Natural killer cell (primary cell): ENCODE results near the gene NEU3. TPM values are rescaled to one million over a fixed set of nuclear protein-coding genes. Genes with fewer than 3 reads are reported as not detected.

Source experiments
- ATAC-seq, 3 donors: fragments of 150-1000 bp in 2 of 3; fragments of 200-7000 bp in 1 of 3; cut with Tn5 transposase; 1 replicate in 1 of 3; 2 replicates in 2 of 3; pipeline ENCODE4 v1.10.0; 2021; ENCODE audit warnings: mild to moderate bottlenecking in 2 of 3, moderate library complexity in 2 of 3
- DNase-seq, 2 donors: peaks; one replicate each; pipeline versions ENCODE4 v3.0.0 to v3.0.0-alpha.2; 2013 to 2021; ENCODE audit warnings: mixed read lengths in 1 of 2
- H3K27ac ChIP-seq: one replicate; pipeline ENCODE4 v1.5.1; 2013; ENCODE audit warnings: mild to moderate bottlenecking, low read length
- H3K27me3 ChIP-seq: one replicate; pipeline ENCODE4 v1.6.1; 2013; ENCODE audit warnings: low read length; ENCODE audit not compliant: control insufficient read depth, insufficient read depth
- H3K36me3 ChIP-seq: one replicate; pipeline ENCODE4 v1.6.1; 2013; ENCODE audit warnings: low read length; ENCODE audit not compliant: control insufficient read depth, insufficient read depth
- H3K4me1 ChIP-seq: one replicate; pipeline ENCODE4 v1.6.1; 2013; ENCODE audit warnings: low read length; ENCODE audit not compliant: control insufficient read depth, insufficient read depth
- H3K4me3 ChIP-seq: one replicate; pipeline ENCODE4 v1.5.1; 2013; ENCODE audit warnings: low read length
- H3K9me3 ChIP-seq: one replicate; pipeline ENCODE4 v1.6.1; 2013; ENCODE audit warnings: low read length; ENCODE audit not compliant: control insufficient read depth, insufficient read depth
- H3K27ac Mint-ChIP-seq, 2 donors: one replicate each; pipeline ENCODE4 v1.8.0; 2022; ENCODE audit warnings: mild to moderate bottlenecking in 2 of 2, mixed read lengths in 2 of 2, moderate library complexity in 1 of 2
- H3K27me3 Mint-ChIP-seq, 2 donors: one replicate each; pipeline ENCODE4 v1.8.0; 2022; ENCODE audit warnings: low read depth in 2 of 2, mixed read lengths in 2 of 2
- H3K36me3 Mint-ChIP-seq: one replicate; pipeline ENCODE4 v1.8.0; 2022; ENCODE audit warnings: mixed read lengths
- H3K4me1 Mint-ChIP-seq, 2 donors: one replicate each; pipeline ENCODE4 v1.8.0; 2022; ENCODE audit warnings: mixed read lengths in 2 of 2
- H3K4me3 Mint-ChIP-seq: one replicate; pipeline ENCODE4 v1.8.0; 2022; ENCODE audit warnings: mild to moderate bottlenecking, moderate library complexity, mixed read lengths
- H3K9me3 Mint-ChIP-seq, 2 donors: one replicate each; pipeline ENCODE4 v1.8.0; 2022; ENCODE audit warnings: mixed read lengths in 2 of 2
- WGBS: methylation state at CpG from one replicate; pipeline ENCODE4 v1.1.7; 2013; ENCODE audit warnings: missing lambda C conversion rate; ENCODE audit not compliant: insufficient coverage; 5-methylcytosine and 5-hydroxymethylcytosine counted together
- intact Hi-C: fragments of 100-400 bp; cut with micrococcal nuclease; formaldehyde crosslinking; loops from one replicate; pipeline ENCODE4 v1.14.2; 2022
- total RNA-seq, 4 donors: library from RNA; stranded (reverse); fragments of 120-200 nt in 1 of 4; gene quantifications; one replicate each; pipeline versions ENCODE4 v1.2.3 to v1.2.4, GENCODE V29; 2013 to 2022
- TF ChIP-seq, protein P1 (sequence below): fragments of 200-600 bp; IDR thresholded peaks from one replicate; pipeline ENCODE4 v1.8.0; 2022; ENCODE audit warnings: antibody characterized with exemption

NEU3 gene
- total RNA-seq, 3 donors from 2014 or later (not counting 1 experiment from before 2014, with no cell fraction given): 16.9 to 24.3 (median 17.5) TPM

DNA sequence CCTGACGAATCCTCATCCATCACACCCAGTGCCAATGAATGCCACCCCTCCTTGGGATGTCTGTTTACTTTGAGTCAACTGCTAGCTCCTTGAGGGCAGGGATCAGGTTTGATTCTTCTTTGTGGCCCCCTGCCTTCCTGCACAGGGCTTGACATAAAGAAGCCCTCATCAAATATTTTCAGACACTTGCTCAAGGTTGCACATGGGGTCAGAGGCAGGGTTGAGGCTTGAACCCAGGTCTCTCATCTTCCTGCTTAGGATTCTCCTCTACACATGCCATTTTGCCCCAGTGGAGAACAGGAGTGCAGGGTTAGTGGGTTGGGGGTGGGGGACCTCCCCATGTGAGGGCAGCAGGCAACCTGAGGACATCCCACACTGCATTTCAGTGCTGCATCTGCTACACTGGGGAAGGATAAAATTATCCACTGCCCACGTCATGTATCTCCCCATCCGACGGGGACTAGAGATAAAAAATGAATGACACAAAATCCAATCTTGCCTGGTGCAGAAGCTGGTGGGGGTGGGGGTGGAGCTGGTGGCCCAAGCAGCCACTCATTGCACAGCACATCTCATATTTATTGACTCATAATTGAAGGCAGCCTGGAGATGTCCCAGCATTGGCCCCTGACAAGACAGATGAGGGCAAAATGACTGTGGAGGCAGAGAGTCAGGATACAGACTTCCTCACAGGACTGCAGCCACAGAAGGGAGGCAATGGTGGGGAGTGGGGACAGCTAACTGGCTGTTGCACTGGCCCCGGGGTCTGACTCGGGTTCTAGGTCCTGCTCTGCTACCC, 41.3 kb downstream of the NEU3 start:
- Histone ChIP-seq H3K27me3 (no peaks in the 10 kb centered on the region), H3K27ac (no peak overlapping the region), H3K4me3 (no peak overlapping the region), H3K4me1 (no peaks in the 10 kb centered on the region), H3K9me3 (no peaks in the 10 kb centered on the region), H3K36me3 (no peaks in the 10 kb centered on the region)
- no peak overlapping the region for H3K4me3 Mint-ChIP-seq
- H3K9me3 Mint-ChIP-seq: no peaks in the 10 kb centered on the region
- DNase-seq (no peak), ATAC-seq (no peak)
- TF ChIP-seq, protein P1, sequence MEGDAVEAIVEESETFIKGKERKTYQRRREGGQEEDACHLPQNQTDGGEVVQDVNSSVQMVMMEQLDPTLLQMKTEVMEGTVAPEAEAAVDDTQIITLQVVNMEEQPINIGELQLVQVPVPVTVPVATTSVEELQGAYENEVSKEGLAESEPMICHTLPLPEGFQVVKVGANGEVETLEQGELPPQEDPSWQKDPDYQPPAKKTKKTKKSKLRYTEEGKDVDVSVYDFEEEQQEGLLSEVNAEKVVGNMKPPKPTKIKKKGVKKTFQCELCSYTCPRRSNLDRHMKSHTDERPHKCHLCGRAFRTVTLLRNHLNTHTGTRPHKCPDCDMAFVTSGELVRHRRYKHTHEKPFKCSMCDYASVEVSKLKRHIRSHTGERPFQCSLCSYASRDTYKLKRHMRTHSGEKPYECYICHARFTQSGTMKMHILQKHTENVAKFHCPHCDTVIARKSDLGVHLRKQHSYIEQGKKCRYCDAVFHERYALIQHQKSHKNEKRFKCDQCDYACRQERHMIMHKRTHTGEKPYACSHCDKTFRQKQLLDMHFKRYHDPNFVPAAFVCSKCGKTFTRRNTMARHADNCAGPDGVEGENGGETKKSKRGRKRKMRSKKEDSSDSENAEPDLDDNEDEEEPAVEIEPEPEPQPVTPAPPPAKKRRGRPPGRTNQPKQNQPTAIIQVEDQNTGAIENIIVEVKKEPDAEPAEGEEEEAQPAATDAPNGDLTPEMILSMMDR: no peak
- no peak overlapping the region for H3K27ac Mint-ChIP-seq
- 96% methylated on average over 1 of the region's 6 CpGs for WGBS
- intact Hi-C loops: no loop called here
- H3K36me3 Mint-ChIP-seq: no peaks in the 10 kb centered on the region
- H3K27me3 Mint-ChIP-seq: peaks cover 0 to 2% of the 10 kb centered on the region in 2 donors
- no peaks in the 10 kb centered on the region for H3K4me1 Mint-ChIP-seq

DNA sequence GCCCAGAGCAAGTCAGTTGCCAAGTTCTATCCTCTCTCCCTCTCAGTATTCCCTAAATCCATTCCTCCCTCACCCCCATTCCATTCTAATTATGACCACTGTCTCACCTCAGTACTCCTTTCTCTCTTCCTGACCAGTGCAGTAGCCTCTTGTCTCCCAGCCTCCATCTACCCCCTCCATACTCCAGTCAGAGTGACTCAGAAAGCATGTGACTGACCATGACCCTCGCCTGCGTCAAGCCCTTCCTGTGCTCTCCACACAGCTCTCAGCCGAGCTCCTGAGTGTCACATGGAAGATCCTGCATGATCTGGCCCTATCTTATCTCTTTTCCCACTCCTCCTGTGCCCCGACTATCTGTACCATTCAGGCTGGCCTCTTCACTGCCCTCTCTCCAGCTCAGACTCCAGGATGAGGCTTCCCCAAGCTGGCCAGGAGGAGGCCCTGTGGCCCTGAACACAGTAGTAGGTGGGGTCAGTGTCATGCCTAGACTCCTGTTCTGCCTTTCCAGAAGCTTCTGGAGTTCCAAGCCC, 42.6 kb downstream of the NEU3 start:
- TF ChIP-seq, protein P1: no peak
- DNase-seq (no peak), ATAC-seq (no peak)
- Histone ChIP-seq H3K9me3 (no peaks in the 10 kb centered on the region), H3K27me3 (no peaks in the 10 kb centered on the region), H3K27ac (no peak overlapping the region), H3K4me1 (no peaks in the 10 kb centered on the region), H3K4me3 (no peak overlapping the region), H3K36me3 (no peaks in the 10 kb centered on the region)
- WGBS: 77% methylated on average over 4 of the region's 4 CpGs
- Mint-ChIP-seq H3K4me1 (no peaks in the 10 kb centered on the region), H3K9me3 (no peaks in the 10 kb centered on the region), H3K27me3 (peaks cover 0 to 2% of the 10 kb centered on the region in 2 donors), H3K4me3 (no peak overlapping the region), H3K27ac (no peak overlapping the region), H3K36me3 (no peaks in the 10 kb centered on the region)
- intact Hi-C loops: no loop called here

DNA sequence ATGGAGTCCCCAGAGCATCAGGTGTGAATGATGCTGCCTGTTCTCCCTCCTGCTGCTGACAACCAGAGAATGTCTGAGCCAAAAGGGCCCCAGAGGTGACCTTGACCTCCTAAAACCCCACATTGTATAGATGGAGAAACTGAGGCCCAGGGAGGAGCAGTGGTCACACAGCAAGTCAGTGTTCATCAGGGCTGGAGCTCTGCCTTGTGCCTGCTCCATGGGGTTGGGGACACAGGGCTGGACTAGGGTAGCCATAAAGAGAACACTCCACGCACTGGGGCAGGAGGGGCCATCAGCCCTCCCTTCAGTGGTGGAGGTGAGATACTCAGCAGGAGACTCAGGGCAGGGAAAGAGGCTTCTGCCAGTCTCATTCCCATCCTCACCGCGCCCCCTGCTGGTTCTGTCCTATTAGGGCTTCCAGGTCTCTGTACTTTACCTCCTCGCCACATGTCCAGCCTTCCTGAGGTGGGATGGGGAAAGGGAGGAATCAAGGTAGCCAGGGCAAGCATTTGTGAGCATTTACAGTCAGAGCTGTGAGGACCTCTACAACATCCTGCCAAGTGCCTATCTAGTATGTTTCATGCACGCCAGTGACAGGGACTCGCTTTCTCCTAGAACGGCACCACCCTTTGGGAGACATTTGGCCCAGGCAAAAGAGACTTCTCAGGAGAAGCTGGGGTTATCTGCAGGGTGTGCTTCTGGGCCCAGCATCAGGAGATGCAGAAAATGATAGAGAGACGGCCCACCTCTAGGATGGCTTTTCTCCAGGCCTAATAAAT, 43.2 kb downstream of the NEU3 start:
- Histone ChIP-seq H3K4me3 (no peak overlapping the region), H3K27ac (no peak overlapping the region), H3K4me1 (no peaks in the 10 kb centered on the region), H3K36me3 (no peaks in the 10 kb centered on the region), H3K27me3 (no peaks in the 10 kb centered on the region), H3K9me3 (no peaks in the 10 kb centered on the region)
- Mint-ChIP-seq H3K4me1 (no peaks in the 10 kb centered on the region), H3K4me3 (no peak overlapping the region), H3K27me3 (peaks cover 0 to 2% of the 10 kb centered on the region in 2 donors), H3K36me3 (no peaks in the 10 kb centered on the region), H3K9me3 (no peaks in the 10 kb centered on the region), H3K27ac (no peak overlapping the region)
- 91% methylated on average over 6 of the region's 8 CpGs for WGBS
- intact Hi-C loops: loop anchor here (1.0 kb wide), 1 partner anchor 103 kb away; no protein-coding TSS in a partner anchor
- TF ChIP-seq, protein P1: peak; percentile 61
- peak; percentile 44 to 66 for DNase-seq
- peak in 2 of 3 donors; percentile 38 to 61 for ATAC-seq
